ENCODE measurements around the gene CCDC47.

- TF ChIP-seq CTCF (conservative IDR thresholded peaks at IDR 0.05): no peak
- TF ChIP-seq ZFX (IDR thresholded peaks at IDR 0.05): no peak
Observed at GRCh38 chr17:63774969-63775265, 1.5 kb upstream of the CCDC47 start.
